ENCODE results near the gene POLR1D.
"Not testable (repeated sequence)": the region's sequence is repeated elsewhere in the genome, so short reads cannot be mapped to it uniquely, and the experiment has no call there.

Gene POLR1D

GRCh38 chr13:27613628-27614027 is 8.1 kb upstream of the POLR1D start:
- in situ Hi-C loops (cut with MboI; ENCODE audit: low sequenced_read_pairs) = no loop called here

- in situ Hi-C loops (cut with MboI; ENCODE audit: low sequenced_read_pairs) = no loop called here
Measured at GRCh38 chr13:27617881-27618321, 3.8 kb upstream of the POLR1D start.

- in situ Hi-C loops (cut with MboI; ENCODE audit: low sequenced_read_pairs) = no loop called here
Measured at GRCh38 chr13:27619093-27619727, 2.5 kb upstream of the POLR1D start.

- in situ Hi-C loops (cut with MboI; ENCODE audit: low sequenced_read_pairs) = no loop called here
Measured at GRCh38 chr13:27619728-27620376, 1.8 kb upstream of the POLR1D start.

GRCh38 chr13:27620377-27621115 is 1.1 kb upstream of the POLR1D start, which contains the start of gene LNX2:
Gene LNX2, minus strand, starts transcription at chr13:27620529. Its CDS starts 38,826 bp downstream, at chr13:27581703.
- in situ Hi-C loops (cut with MboI; ENCODE audit: low sequenced_read_pairs) = no loop called here

- in situ Hi-C loops (cut with MboI; ENCODE audit: low sequenced_read_pairs) = no loop called here
Measured at GRCh38 chr13:27621116-27621365, 651 bp upstream of the POLR1D start.

- in situ Hi-C loops (cut with MboI; ENCODE audit: low sequenced_read_pairs) = no loop called here
Measured at GRCh38 chr13:27622102-27622820, 569 bp downstream of the POLR1D start.

- in situ Hi-C loops (cut with MboI; ENCODE audit: low sequenced_read_pairs) = no loop called here
Measured at GRCh38 chr13:27622881-27623280, 1.2 kb downstream of the POLR1D start.

- in situ Hi-C loops (cut with MboI; ENCODE audit: low sequenced_read_pairs) = no loop called here
Measured at GRCh38 chr13:27624071-27624470, 2.4 kb downstream of the POLR1D start.

GRCh38 chr13:27625839-27626238 is 4.1 kb downstream of the POLR1D start:
- in situ Hi-C loops (cut with MboI; ENCODE audit: low sequenced_read_pairs) = no loop called here

GRCh38 chr13:27627380-27627779 is 5.7 kb downstream of the POLR1D start:
- in situ Hi-C loops (cut with MboI; ENCODE audit: low sequenced_read_pairs) = no loop called here

- in situ Hi-C loops (cut with MboI; ENCODE audit: low sequenced_read_pairs) = no loop called here
Measured at GRCh38 chr13:27628081-27628480, 6.4 kb downstream of the POLR1D start.

GRCh38 chr13:27628766-27629165 is 7.1 kb downstream of the POLR1D start:
- in situ Hi-C loops (cut with MboI; ENCODE audit: low sequenced_read_pairs) = not testable (repeated sequence)

- in situ Hi-C loops (cut with MboI; ENCODE audit: low sequenced_read_pairs) = no loop called here
Measured at GRCh38 chr13:27631156-27631555, 9.5 kb downstream of the POLR1D start.

GRCh38 chr13:27631665-27632064 is 10.0 kb downstream of the POLR1D start:
- in situ Hi-C loops (cut with MboI; ENCODE audit: low sequenced_read_pairs) = no loop called here

GRCh38 chr13:27632214-27632613 is 10.5 kb downstream of the POLR1D start:
- in situ Hi-C loops (cut with MboI; ENCODE audit: low sequenced_read_pairs) = no loop called here

- in situ Hi-C loops (cut with MboI; ENCODE audit: low sequenced_read_pairs) = no loop called here
Measured at GRCh38 chr13:27632648-27633047, 11.0 kb downstream of the POLR1D start.

GRCh38 chr13:27634231-27634630 is 12.5 kb downstream of the POLR1D start:
- in situ Hi-C loops (cut with MboI; ENCODE audit: low sequenced_read_pairs) = no loop called here

- in situ Hi-C loops (cut with MboI; ENCODE audit: low sequenced_read_pairs) = no loop called here
Measured at GRCh38 chr13:27634791-27635190, 13.1 kb downstream of the POLR1D start.

GRCh38 chr13:27635266-27635665 is 13.6 kb downstream of the POLR1D start:
- in situ Hi-C loops (cut with MboI; ENCODE audit: low sequenced_read_pairs) = no loop called here

- in situ Hi-C loops (cut with MboI; ENCODE audit: low sequenced_read_pairs) = no loop called here
Measured at GRCh38 chr13:27636589-27637288, 15.0 kb downstream of the POLR1D start.
